Measurements from ENCODE around the gene GBP7. TPM values are rescaled to one million over a fixed set of nuclear protein-coding genes. Genes with fewer than 3 reads are reported as not detected.

GBP7 gene
- total and polyA plus RNA-seq, 7 donors = not detected

GRCh38 chr1:89169166-89169565, 6.6 kb downstream of the GBP7 start:
- Histone ChIP-seq H3K27ac (no peak overlapping the region), H3K4me3 (no peak overlapping the region), H3K9me3 (no peaks in the 10 kb centered on the region), H3K4me1 (no peaks in the 10 kb centered on the region), H3K27me3 (ENCODE audit: insufficient read depth in 3 of 3, low read length in 2 of 3) (no peaks in the 10 kb centered on the region), H3K36me3 (ENCODE audit: insufficient read depth in 1 of 2, low read depth in 1 of 2) (no peaks in the 10 kb centered on the region)
- intact Hi-C loops (cut with DNase I) = no loop called here
- WGBS, 3 donors = 38 to 48% (median 47%) methylated on average over 2 of the region's 2 CpGs
- no peak for DNase-seq
- ATAC-seq = no peak
- TF ChIP-seq CTCF (IDR thresholded peaks at IDR 0.05) = no peak

DNA sequence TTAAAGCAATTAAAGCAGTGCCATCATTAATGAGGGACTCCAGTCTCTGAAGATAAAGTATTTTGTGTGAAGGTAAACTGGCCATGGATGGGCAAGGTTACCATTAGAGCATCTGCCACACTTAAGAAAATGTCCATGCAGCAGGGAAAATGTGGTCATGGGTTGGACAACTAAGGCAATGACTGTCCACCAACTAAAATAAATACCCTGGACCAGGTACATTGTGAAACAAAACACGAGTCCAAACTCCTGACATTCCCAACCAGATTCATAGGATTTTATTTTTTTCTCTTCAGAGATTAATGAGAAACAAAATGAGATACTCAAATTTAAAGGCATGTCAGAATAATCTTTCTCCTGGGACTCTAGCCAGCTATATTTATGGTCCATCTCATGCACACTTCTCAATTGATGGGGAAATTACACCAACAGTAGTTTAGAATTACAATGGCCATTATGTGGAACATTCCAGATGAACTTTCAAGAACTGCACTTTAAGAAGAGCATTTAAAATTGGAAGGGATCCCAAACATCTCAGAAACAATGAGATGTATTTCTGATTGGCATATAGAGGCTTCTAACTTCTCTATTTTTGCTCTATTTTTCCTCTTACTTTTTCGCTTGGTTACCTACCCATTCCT, 8.1 kb downstream of the GBP7 start:
- no peak for TF ChIP-seq CTCF (IDR thresholded peaks at IDR 0.05)
- Histone ChIP-seq H3K9me3 (no peaks in the 10 kb centered on the region), H3K4me1 (no peaks in the 10 kb centered on the region), H3K36me3 (ENCODE audit: insufficient read depth in 1 of 2, low read depth in 1 of 2) (no peaks in the 10 kb centered on the region), H3K27me3 (ENCODE audit: insufficient read depth in 3 of 3, low read length in 2 of 3) (no peaks in the 10 kb centered on the region), H3K4me3 (no peak overlapping the region), H3K27ac (no peak overlapping the region)
- no peak for ATAC-seq
- intact Hi-C loops (cut with DNase I) = no loop called here
- 56 to 59% (median 58%) methylated on average over 2 of the region's 2 CpGs for WGBS, 3 donors
- DNase-seq = no peak

DNA sequence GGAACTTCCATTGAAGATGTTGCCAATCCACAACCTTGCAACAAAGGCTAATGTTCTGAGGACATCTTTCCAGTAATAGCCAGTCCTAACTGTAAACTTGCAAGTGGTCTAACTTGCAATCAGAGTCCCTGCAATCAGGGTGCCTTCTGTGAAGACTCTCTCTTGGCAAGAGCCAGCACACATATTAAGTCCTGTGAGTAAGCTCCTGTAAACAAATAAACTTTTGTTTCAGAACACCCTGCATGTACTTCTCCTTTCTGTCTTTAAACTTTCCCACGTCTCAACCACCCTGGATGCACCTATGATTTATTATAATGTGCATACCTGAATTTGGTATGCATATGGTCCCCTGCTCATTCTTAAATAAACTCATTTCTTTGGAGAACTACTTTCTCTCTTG, 9.1 kb downstream of the GBP7 start:
- 35 to 42% (median 39%) methylated on average over 1 of the region's 1 CpG for WGBS, 3 donors
- intact Hi-C loops (cut with DNase I) = no loop called here
- no peak for DNase-seq
- Histone ChIP-seq H3K27me3 (ENCODE audit: insufficient read depth in 3 of 3, low read length in 2 of 3) (no peaks in the 10 kb centered on the region), H3K27ac (no peak overlapping the region), H3K36me3 (ENCODE audit: insufficient read depth in 1 of 2, low read depth in 1 of 2) (no peaks in the 10 kb centered on the region), H3K9me3 (no peaks in the 10 kb centered on the region), H3K4me1 (no peaks in the 10 kb centered on the region), H3K4me3 (no peak overlapping the region)
- ATAC-seq = no peak
- no peak for TF ChIP-seq CTCF (IDR thresholded peaks at IDR 0.05)

DNA sequence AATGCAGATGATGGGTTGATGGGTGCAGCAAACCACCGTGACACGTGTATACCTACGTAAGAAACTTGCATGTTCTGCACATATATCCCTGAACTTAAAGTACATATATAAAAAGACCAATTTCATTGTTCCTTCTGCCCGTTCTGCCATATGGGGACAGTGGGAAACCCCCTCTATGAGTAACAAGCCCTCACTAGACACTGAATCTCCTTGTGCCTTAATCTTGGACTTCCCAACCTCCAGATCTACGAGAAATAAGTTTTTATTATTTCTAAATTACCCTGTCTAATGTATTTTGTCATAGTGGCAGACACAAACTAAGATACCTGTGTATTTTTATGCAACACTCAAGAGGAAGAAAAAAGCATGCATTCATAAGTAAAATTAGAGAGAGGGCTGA, 10.0 kb downstream of the GBP7 start:
- Histone ChIP-seq H3K4me3 (no peak overlapping the region), H3K4me1 (no peaks in the 10 kb centered on the region), H3K9me3 (no peaks in the 10 kb centered on the region), H3K27ac (no peak overlapping the region), H3K27me3 (ENCODE audit: insufficient read depth in 3 of 3, low read length in 2 of 3) (no peaks in the 10 kb centered on the region), H3K36me3 (ENCODE audit: insufficient read depth in 1 of 2, low read depth in 1 of 2) (no peaks in the 10 kb centered on the region)
- DNase-seq = no peak
- ATAC-seq = no peak
- WGBS, 3 donors = 91 to 94% (median 91%) methylated on average over 5 of the region's 5 CpGs
- intact Hi-C loops (cut with DNase I) = no loop called here
- no peak for TF ChIP-seq CTCF (IDR thresholded peaks at IDR 0.05)

DNA sequence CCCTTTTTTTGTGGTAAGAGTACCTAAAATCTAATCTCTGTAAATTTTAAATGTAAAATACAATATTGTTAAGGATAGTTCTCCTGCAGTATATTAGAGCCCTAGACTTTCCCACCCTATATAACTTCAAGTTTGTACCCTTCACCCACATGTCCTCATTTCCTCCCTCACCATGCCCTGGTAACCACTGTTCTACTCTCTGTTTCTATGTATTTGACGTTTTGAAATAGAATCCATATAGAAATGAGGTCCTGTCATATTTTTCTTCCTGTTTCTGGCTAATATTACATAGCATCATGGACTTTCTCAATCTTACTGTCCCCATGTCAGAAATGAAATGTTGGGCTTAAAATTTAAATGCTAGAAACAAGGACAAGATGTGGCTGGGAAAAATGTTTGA, 24.8 kb downstream of the GBP7 start:
- intact Hi-C loops (cut with DNase I) = no loop called here
- no peaks in the 10 kb centered on the region for H3K36me3 ChIP-seq (ENCODE audit: insufficient read depth in 1 of 2, low read depth in 1 of 2)
- H3K4me1 ChIP-seq = no peaks in the 10 kb centered on the region
- H3K27ac ChIP-seq = no peak overlapping the region
- H3K9me3 ChIP-seq = no peaks in the 10 kb centered on the region
- WGBS, 3 donors = 39 to 53% (median 41%) methylated on average over 1 of the region's 1 CpG
- DNase-seq (no peak), ATAC-seq (no peak)
- no peak overlapping the region for H3K4me3 ChIP-seq
- TF ChIP-seq CTCF (IDR thresholded peaks at IDR 0.05) = no peak
- no peaks in the 10 kb centered on the region for H3K27me3 ChIP-seq (ENCODE audit: insufficient read depth in 3 of 3, low read length in 2 of 3)
